Endodermal cell (in vitro differentiated cells): ENCODE measurements around the gene PLCB3. TPM values are rescaled to one million over a fixed set of nuclear protein-coding genes. Genes with fewer than 3 reads are reported as not detected.

Source experiments
- DNase-seq: peaks from one replicate; pipeline ENCODE4 v3.0.0-alpha.2; 2017
- H3K27ac ChIP-seq: 2 replicates; pipeline ENCODE4 v1.5.1; 2013; ENCODE audit warnings: mild to moderate bottlenecking, low read depth, low read length, moderate library complexity
- H3K27me3 ChIP-seq: 2 replicates; pipeline ENCODE4 v1.6.1; 2013; ENCODE audit warnings: mild to moderate bottlenecking, low read length, moderate library complexity; ENCODE audit not compliant: insufficient read depth, control insufficient read depth, poor library complexity, severe bottlenecking
- H3K36me3 ChIP-seq: 2 replicates; pipeline ENCODE4 v1.7.0; 2013; ENCODE audit warnings: mild to moderate bottlenecking, low read length, moderate library complexity; ENCODE audit not compliant: control insufficient read depth, insufficient read depth
- H3K4me1 ChIP-seq: one replicate; pipeline ENCODE4 v1.7.0; 2013; ENCODE audit warnings: low read length; ENCODE audit not compliant: control insufficient read depth, insufficient read depth
- H3K4me3 ChIP-seq: 2 replicates; pipeline ENCODE4 v1.5.1; 2013; ENCODE audit warnings: mild to moderate bottlenecking, low read length, moderate library complexity
- H3K9ac ChIP-seq: 2 replicates; pipeline ENCODE4 v1.6.1; 2013; ENCODE audit warnings: mild to moderate bottlenecking, low read length, moderate library complexity; ENCODE audit not compliant: poor library complexity, severe bottlenecking; ENCODE audit errors: extremely low read depth
- H3K9me3 ChIP-seq: 2 replicates; pipeline ENCODE4 v1.6.1; 2013; ENCODE audit warnings: mild to moderate bottlenecking, low read length, moderate library complexity; ENCODE audit not compliant: control insufficient read depth
- H3K27ac Mint-ChIP-seq: 2 replicates; pipeline ENCODE4 v1.8.0; 2020; ENCODE audit warnings: mixed read lengths
- H3K27me3 Mint-ChIP-seq: 2 replicates; pipeline ENCODE4 v1.8.0; 2021; ENCODE audit warnings: mild to moderate bottlenecking, mixed read lengths; ENCODE audit not compliant: insufficient read depth
- H3K36me3 Mint-ChIP-seq: 2 replicates; pipeline ENCODE4 v1.8.0; 2020; ENCODE audit warnings: low read depth, mixed read lengths
- H3K4me1 Mint-ChIP-seq: 2 replicates; pipeline ENCODE4 v1.8.0; 2020; ENCODE audit warnings: mixed read lengths
- H3K4me3 Mint-ChIP-seq: 2 replicates; pipeline ENCODE4 v1.8.0; 2020; ENCODE audit warnings: mild to moderate bottlenecking, moderate library complexity, mixed read lengths
- H3K9me3 Mint-ChIP-seq: 2 replicates; pipeline ENCODE4 v1.8.0; 2020; ENCODE audit warnings: mild to moderate bottlenecking, mixed read lengths
- CTCF ChIP-seq: fragments of 200-600 bp; sonication (generic); conservative IDR thresholded peaks from 2 replicates; pipeline ENCODE4 v1.5.0; 2021; ENCODE audit warnings: antibody characterized with exemption, mild to moderate bottlenecking
- WGBS, 2 experiments: methylation state at CpG; one replicate each; pipeline versions ENCODE4 v1.1.5 to v1.1.7; 2013; ENCODE audit warnings: missing lambda C conversion rate in 2 of 2, mixed read lengths in 1 of 2; ENCODE audit not compliant: insufficient coverage in 1 of 2, insufficient read length in 1 of 2; 5-methylcytosine and 5-hydroxymethylcytosine counted together
- total RNA-seq, 2 donors: library from RNA; stranded (reverse); fragmentation: NEBNext Ultra II Directional in 1 of 2; extraction: Animal tissue kit (Norgen Biotek cat#: 25700) in 1 of 2; gene quantifications; 2 replicates in 1 of 2; 3 replicates in 1 of 2; pipeline ENCODE4 v1.2.1, GENCODE V29; 2021

Gene PLCB3
- total RNA-seq, 2 donors from 2014 or later = 75.0 to 83.2 TPM

- Histone ChIP-seq H3K27ac (no peak overlapping the region), H3K9me3 (no peaks in the 10 kb centered on the region), H3K27me3 (no peaks in the 10 kb centered on the region), H3K4me3 (no peak overlapping the region), H3K36me3 (peaks cover 70% of the 10 kb centered on the region), H3K4me1 (no peaks in the 10 kb centered on the region), H3K9ac (no peak overlapping the region)
- no peaks in the 10 kb centered on the region for H3K27me3 Mint-ChIP-seq
- 96 to 98% methylated on average over 4 of the region's 4 CpGs for WGBS, 2 experiments
- H3K36me3 Mint-ChIP-seq = peaks cover 56% of the 10 kb centered on the region
- no peaks in the 10 kb centered on the region for H3K9me3 Mint-ChIP-seq
- H3K4me3 Mint-ChIP-seq = no peak overlapping the region
- no peak for DNase-seq
- no peak overlapping the region for H3K27ac Mint-ChIP-seq
- no peak for TF ChIP-seq CTCF
- H3K4me1 Mint-ChIP-seq = no peaks in the 10 kb centered on the region
These were observed 8.3 kb downstream of the PLCB3 start for GRCh38 chr11:64259533-64260067.

- WGBS, 2 experiments = 95 to 96% methylated on average over 5 to 6 of the region's 6 CpGs
- H3K27ac Mint-ChIP-seq = no peak overlapping the region
- H3K27me3 Mint-ChIP-seq = no peaks in the 10 kb centered on the region
- peaks cover 56% of the 10 kb centered on the region for H3K36me3 Mint-ChIP-seq
- H3K9me3 ChIP-seq = no peaks in the 10 kb centered on the region
- no peaks in the 10 kb centered on the region for H3K9me3 Mint-ChIP-seq
- H3K4me3 Mint-ChIP-seq = no peak overlapping the region
- TF ChIP-seq CTCF = no peak
- H3K4me3 ChIP-seq = no peak overlapping the region
- H3K4me1 Mint-ChIP-seq = no peaks in the 10 kb centered on the region
- no peak overlapping the region for H3K27ac ChIP-seq
- H3K4me1 ChIP-seq = no peaks in the 10 kb centered on the region
- H3K36me3 ChIP-seq = peaks cover 66% of the 10 kb centered on the region
- no peaks in the 10 kb centered on the region for H3K27me3 ChIP-seq
- H3K9ac ChIP-seq = no peak overlapping the region
- DNase-seq = no peak
These were observed 8.9 kb downstream of the PLCB3 start for GRCh38 chr11:64260147-64260708.

- no peak overlapping the region for H3K9ac ChIP-seq
- no peak overlapping the region for H3K27ac Mint-ChIP-seq
- no peak for TF ChIP-seq CTCF
These were observed 10.3 kb downstream of the PLCB3 start for GRCh38 chr11:64261556-64262080.

More at GRCh38 chr11:64261556-64262080, 10.3 kb downstream of the PLCB3 start:
- peaks cover 58% of the 10 kb centered on the region for H3K36me3 Mint-ChIP-seq
- Histone ChIP-seq H3K36me3 (peaks cover 57% of the 10 kb centered on the region), H3K4me1 (no peaks in the 10 kb centered on the region), H3K9me3 (no peaks in the 10 kb centered on the region), H3K4me3 (no peak overlapping the region), H3K27me3 (no peaks in the 10 kb centered on the region), H3K27ac (no peak overlapping the region)
- no peaks in the 10 kb centered on the region for H3K27me3 Mint-ChIP-seq
- no peak for DNase-seq
- no peaks in the 10 kb centered on the region for H3K9me3 Mint-ChIP-seq
- 94 to 99% methylated on average over 12 to 18 of the region's 18 CpGs for WGBS, 2 experiments
- no peak overlapping the region for H3K4me3 Mint-ChIP-seq
- H3K4me1 Mint-ChIP-seq = no peaks in the 10 kb centered on the region
